ENCODE data around the gene SBF1. TPM values are rescaled to one million over a fixed set of nuclear protein-coding genes. Genes with fewer than 3 reads are reported as not detected.

SBF1 gene
- total and polyA plus RNA-seq, 2 of the 13 experiments (the other 11 are each of a cell fraction or from before 2014, with no cell fraction given): 31.7 to 40.9 TPM

DNA sequence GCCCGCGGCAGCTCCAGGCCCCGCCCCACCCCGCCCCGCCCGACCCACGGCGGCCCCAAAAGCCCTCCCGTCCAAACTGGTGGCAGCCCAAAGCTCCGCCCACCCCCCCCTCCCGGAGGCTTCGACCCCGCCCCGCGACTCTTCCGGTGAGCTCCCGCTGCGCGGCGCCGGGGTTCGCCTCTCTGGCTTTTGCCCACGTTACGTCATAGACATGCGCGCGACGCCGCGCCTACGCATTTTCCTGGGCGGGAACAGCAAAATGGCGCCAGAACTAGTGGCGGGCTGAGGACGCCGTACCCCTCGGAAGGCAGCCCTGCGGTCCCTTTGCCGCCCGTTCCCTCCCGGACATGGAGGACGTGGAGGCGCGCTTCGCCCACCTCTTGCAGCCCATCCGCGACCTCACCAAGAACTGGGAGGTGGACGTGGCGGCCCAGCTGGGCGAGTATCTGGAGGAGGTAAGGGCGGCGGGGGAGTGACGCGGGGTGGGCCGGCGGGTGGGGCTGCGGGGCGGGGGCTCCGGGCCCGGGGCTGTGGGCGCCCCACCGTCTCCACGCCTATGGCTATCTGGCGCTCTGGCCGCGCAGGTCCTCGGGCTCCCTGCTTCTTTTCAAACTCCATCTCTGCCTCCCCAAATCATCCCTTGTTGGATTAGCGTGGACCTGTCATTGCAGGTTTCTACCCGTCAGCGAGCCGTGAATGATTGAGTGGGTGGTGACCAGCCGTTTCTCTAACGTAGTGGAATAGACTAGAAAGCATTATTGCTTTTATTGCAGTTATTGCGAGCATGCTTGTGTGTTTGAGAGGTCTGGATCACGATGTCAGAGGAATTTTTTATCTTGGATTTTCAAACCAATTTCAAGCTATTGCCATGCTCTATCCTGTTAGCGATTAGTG lies 33.4 kb upstream of the SBF1 start, which contains the start of gene NCAPH2 (continued):
- TF ChIP-seq, protein P1, sequence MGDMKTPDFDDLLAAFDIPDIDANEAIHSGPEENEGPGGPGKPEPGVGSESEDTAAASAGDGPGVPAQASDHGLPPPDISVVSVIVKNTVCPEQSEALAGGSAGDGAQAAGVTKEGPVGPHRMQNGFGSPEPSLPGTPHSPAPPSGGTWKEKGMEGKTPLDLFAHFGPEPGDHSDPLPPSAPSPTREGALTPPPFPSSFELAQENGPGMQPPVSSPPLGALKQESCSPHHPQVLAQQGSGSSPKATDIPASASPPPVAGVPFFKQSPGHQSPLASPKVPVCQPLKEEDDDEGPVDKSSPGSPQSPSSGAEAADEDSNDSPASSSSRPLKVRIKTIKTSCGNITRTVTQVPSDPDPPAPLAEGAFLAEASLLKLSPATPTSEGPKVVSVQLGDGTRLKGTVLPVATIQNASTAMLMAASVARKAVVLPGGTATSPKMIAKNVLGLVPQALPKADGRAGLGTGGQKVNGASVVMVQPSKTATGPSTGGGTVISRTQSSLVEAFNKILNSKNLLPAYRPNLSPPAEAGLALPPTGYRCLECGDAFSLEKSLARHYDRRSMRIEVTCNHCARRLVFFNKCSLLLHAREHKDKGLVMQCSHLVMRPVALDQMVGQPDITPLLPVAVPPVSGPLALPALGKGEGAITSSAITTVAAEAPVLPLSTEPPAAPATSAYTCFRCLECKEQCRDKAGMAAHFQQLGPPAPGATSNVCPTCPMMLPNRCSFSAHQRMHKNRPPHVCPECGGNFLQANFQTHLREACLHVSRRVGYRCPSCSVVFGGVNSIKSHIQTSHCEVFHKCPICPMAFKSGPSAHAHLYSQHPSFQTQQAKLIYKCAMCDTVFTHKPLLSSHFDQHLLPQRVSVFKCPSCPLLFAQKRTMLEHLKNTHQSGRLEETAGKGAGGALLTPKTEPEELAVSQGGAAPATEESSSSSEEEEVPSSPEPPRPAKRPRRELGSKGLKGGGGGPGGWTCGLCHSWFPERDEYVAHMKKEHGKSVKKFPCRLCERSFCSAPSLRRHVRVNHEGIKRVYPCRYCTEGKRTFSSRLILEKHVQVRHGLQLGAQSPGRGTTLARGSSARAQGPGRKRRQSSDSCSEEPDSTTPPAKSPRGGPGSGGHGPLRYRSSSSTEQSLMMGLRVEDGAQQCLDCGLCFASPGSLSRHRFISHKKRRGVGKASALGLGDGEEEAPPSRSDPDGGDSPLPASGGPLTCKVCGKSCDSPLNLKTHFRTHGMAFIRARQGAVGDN (CRISPR knock-in tag; IDR thresholded peaks at IDR 0.05): peak; percentile 57
- TF ChIP-seq ONECUT2 (CRISPR knock-in tag; IDR thresholded peaks at IDR 0.05) (peak; percentile 19; the same call in 1 of the 2 replicates), KAT2B (IDR thresholded peaks at IDR 0.05; ENCODE audit: borderline replicate concordance, low read depth, low read length) (no peak), ETV5 (CRISPR knock-in tag; IDR thresholded peaks at IDR 0.05; ENCODE audit: borderline replicate concordance) (peak; percentile 62), ZNF552 (CRISPR knock-in tag; IDR thresholded peaks at IDR 0.05; ENCODE audit: borderline replicate concordance) (no peak), ZNF878 (CRISPR knock-in tag; IDR thresholded peaks at IDR 0.05) (no peak), ZNF326 (CRISPR knock-in tag; IDR thresholded peaks at IDR 0.05; ENCODE audit: borderline replicate concordance) (no peak), ZNF629 (CRISPR knock-in tag; conservative IDR thresholded peaks at IDR 0.05) (0 out of 2 replicates have a peak, but pooled peaks have one; percentile 9)
- TF ChIP-seq, protein P2, sequence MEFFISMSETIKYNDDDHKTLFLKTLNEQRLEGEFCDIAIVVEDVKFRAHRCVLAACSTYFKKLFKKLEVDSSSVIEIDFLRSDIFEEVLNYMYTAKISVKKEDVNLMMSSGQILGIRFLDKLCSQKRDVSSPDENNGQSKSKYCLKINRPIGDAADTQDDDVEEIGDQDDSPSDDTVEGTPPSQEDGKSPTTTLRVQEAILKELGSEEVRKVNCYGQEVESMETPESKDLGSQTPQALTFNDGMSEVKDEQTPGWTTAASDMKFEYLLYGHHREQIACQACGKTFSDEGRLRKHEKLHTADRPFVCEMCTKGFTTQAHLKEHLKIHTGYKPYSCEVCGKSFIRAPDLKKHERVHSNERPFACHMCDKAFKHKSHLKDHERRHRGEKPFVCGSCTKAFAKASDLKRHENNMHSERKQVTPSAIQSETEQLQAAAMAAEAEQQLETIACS (CRISPR knock-in tag; IDR thresholded peaks at IDR 0.05): peak; percentile 53; the same call in 1 of the 2 replicates
- TF ChIP-seq, protein P3, sequence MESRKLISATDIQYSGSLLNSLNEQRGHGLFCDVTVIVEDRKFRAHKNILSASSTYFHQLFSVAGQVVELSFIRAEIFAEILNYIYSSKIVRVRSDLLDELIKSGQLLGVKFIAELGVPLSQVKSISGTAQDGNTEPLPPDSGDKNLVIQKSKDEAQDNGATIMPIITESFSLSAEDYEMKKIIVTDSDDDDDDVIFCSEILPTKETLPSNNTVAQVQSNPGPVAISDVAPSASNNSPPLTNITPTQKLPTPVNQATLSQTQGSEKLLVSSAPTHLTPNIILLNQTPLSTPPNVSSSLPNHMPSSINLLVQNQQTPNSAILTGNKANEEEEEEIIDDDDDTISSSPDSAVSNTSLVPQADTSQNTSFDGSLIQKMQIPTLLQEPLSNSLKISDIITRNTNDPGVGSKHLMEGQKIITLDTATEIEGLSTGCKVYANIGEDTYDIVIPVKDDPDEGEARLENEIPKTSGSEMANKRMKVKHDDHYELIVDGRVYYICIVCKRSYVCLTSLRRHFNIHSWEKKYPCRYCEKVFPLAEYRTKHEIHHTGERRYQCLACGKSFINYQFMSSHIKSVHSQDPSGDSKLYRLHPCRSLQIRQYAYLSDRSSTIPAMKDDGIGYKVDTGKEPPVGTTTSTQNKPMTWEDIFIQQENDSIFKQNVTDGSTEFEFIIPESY (CRISPR knock-in tag; IDR thresholded peaks at IDR 0.05): peak; percentile 52
- TF ChIP-seq, protein P4, sequence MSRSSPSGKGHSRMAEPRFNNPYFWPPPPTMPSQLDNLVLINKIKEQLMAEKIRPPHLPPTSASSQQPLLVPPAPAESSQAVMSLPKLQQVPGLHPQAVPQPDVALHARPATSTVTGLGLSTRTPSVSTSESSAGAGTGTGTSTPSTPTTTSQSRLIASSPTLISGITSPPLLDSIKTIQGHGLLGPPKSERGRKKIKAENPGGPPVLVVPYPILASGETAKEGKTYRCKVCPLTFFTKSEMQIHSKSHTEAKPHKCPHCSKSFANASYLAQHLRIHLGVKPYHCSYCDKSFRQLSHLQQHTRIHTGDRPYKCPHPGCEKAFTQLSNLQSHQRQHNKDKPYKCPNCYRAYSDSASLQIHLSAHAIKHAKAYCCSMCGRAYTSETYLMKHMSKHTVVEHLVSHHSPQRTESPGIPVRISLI (CRISPR knock-in tag; IDR thresholded peaks at IDR 0.05; ENCODE audit: borderline replicate concordance): no peak
- TF ChIP-seq, protein P5, sequence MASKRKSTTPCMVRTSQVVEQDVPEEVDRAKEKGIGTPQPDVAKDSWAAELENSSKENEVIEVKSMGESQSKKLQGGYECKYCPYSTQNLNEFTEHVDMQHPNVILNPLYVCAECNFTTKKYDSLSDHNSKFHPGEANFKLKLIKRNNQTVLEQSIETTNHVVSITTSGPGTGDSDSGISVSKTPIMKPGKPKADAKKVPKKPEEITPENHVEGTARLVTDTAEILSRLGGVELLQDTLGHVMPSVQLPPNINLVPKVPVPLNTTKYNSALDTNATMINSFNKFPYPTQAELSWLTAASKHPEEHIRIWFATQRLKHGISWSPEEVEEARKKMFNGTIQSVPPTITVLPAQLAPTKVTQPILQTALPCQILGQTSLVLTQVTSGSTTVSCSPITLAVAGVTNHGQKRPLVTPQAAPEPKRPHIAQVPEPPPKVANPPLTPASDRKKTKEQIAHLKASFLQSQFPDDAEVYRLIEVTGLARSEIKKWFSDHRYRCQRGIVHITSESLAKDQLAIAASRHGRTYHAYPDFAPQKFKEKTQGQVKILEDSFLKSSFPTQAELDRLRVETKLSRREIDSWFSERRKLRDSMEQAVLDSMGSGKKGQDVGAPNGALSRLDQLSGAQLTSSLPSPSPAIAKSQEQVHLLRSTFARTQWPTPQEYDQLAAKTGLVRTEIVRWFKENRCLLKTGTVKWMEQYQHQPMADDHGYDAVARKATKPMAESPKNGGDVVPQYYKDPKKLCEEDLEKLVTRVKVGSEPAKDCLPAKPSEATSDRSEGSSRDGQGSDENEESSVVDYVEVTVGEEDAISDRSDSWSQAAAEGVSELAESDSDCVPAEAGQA (IDR thresholded peaks at IDR 0.05; ENCODE audit: low read depth): peak; percentile 96
- TF ChIP-seq, protein P5 (CRISPR knock-in tag; IDR thresholded peaks at IDR 0.05; ENCODE audit: borderline replicate concordance): no peak

All from HepG2 (cell line).